GM19025 (cell line): Measurements from ENCODE around the gene FAM199X.

ENCODE experiments used
- ATAC-seq: cut with Tn5 transposase; IDR thresholded peaks from one replicate; pipeline ENCODE4 v1.9.1; 2021; ENCODE audit warnings: mild to moderate bottlenecking, low read depth, moderate library complexity; ENCODE audit not compliant: unreplicated experiment

FAM199X gene

DNA sequence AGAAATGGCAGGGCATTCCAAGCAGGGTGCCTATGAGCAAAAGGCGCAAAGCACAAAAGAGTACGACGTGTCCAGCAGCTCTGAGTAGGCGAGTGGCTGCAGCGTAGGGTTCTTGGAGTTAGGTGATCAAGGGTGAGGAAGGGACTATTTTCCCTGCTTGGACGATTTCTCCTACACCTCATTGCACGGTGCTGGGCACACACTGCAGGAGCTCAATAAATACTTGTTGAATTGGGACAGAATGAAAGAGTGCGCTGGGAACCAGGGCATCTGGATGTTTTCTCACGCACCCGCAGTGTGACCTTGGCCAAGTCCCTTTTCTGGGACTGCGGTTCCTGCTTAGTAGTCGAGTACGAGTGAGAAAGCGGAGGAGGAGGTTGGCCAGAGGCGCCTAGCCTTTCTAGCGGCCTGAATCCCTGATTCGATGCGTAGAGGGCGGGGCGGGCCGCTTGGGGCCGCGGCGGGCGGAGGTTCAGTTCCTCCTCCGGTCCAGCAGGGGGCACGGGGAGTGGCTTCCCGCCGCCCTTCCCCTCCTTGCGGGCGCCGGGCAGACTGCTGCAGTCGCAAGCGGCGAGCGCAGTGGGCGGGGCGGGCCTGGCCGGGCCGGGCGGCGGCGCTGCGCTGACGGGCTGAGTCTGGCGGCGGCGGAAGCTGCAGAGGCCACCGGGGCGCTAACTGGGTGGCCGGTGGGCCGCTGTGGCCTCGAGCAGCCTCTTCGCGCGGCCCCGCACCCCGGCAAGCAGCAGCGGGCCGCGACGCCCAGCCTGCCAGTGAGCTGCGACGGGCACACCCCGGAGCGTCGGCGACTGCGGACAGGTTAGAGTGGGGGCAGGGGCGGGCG is at the start of gene FAM199X:
TSS of gene FAM199X (plus strand) at position 560 of the 841 bp plus-strand sequence. CDS start 333 bp downstream, outside the sequence.
- ATAC-seq = peak; percentile 95

DNA sequence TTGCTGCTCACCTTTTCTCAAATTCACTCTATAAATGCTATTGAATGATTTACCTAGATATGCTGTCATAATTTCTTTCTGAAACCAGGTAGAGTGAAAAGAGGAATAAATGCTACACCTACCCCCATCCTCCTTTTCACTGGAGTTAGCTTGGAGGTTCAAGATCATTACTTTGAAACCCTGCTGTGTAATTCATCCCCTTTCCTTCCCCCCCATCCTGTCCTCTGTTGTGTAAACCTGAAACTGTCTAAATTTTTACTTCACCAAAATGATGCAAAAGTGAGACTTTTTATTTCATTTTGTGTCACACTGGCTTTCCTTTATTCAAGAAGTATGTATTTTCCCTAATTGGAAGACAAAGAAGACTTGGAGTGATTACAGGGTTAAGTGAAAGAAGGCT is 48.5 kb upstream of the FAM199X start:
- ATAC-seq = no peak

DNA sequence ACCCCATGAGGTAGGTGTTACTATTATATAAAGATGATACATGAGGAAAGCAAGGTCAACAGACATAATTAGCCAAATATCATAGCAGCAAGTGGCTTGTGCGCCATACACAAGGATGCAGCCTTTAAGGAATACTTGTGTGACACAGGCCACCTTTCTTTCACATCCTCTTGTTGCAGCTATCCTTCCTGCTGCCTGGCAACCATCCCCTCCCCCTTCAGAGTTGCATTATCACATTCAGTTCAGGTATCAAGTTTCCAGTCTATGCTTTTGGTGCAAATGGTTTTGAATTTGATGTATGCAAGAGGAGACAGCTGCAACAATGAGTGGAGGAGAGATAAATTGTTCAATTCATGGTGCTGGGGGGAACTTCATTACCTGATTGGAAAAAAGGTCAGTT is 47.5 kb upstream of the FAM199X start:
- no peak for ATAC-seq

DNA sequence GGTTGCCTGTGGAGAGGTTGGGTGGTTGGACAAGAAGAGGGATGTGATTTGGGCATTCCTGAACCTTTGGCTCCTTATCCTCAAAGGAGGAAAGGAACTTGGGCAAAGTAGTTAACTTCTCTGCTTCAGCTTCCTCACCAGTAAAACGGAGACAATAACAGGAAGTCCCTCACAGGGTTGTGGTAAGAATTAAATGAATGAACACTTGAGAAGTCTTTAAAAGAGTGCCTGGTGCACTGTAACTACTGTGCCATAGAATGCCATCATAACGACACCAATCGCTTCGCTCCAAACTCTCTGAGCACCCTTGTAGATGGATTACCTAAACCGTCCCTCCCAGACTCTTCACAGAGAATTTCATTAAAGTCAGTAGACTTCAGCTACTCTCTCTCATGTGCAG is 43.4 kb upstream of the FAM199X start:
- ATAC-seq = no peak

DNA sequence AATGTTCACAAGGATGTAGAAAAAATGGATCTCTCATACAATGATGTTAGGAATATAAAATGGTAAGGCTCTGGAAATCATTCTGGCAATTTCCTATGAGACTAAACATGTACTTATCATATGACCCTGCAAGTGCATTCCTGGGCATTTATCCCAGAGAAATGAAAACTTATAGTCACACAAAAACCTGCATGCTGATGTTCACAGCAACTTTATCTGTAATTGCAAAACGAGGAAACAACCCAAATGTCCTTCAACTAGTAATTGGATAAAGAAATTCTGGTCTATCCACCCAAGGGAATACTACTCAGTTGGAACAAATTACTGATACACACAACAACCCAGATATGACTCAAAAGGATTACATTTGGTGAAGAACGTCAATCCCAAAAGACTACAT is 39.4 kb upstream of the FAM199X start:
- ATAC-seq = no peak

DNA sequence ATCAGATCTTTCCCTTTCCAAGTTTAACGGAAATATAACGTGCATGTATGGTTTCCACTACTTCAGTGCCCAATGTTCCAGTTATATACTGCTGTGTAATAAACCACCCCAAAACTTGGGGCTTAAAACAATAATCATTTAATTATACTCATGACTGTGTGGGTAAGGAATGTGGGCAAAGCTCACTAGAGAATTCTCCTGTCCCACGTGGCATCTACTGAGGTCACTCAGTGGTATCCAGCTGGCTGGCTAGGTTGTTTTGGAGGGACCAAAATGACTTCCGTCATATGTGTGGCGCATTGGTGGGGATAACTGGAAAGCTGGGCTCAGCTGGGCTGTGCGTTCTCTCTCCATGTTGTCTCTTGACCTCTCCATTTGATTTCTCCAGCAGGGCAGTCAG is 35.4 kb upstream of the FAM199X start:
- no peak for ATAC-seq

DNA sequence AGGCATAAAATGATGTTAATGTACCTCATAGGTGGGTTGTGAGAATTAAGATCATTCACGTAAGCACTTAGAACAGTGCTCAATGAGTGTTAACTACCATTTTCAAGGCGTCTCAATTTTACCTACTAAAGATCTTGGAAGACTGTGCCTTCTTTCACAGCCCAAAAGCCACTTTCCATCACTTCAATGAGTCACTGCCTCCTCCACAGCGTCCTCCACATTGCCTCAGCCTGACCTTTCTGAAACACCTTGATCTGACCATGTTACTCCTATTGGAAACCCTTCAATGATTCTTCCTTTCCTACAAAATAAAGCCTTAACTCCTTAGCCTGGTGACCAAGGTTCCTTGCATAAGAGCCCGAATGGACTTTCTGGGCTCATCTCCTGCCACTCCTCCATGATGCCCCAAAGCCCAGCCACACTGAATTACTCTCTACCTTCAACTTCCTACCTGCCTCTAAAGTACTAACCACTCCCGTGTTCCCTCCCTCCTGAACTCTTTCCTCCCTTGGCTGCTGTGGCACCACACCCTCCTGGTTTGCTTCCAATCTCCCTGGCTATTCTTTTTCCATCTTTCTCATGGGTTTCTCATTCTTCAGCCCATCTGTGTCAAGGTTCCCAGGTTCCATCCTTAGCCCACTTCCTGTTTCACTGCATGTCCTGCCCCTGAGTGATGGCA is 31.5 kb upstream of the FAM199X start:
- no peak for ATAC-seq

DNA sequence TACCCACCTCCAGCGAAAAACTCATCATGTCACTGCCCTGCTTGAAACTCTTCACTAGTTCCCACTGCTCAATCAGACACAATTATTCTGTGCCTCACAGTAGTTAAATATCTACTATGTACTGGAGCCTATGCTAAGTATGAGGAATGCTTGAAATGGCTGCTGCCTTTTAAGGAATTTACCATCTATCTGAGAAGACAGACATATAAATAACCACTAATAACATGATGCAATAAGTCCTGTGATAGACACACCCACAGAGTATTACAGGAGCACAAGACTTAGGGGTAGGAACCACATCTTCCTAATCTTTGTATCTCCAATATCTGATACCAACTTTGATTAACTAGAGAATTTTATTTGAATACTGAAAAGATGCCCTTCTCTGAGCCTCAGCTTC is 30.6 kb upstream of the FAM199X start:
- ATAC-seq = no peak

DNA sequence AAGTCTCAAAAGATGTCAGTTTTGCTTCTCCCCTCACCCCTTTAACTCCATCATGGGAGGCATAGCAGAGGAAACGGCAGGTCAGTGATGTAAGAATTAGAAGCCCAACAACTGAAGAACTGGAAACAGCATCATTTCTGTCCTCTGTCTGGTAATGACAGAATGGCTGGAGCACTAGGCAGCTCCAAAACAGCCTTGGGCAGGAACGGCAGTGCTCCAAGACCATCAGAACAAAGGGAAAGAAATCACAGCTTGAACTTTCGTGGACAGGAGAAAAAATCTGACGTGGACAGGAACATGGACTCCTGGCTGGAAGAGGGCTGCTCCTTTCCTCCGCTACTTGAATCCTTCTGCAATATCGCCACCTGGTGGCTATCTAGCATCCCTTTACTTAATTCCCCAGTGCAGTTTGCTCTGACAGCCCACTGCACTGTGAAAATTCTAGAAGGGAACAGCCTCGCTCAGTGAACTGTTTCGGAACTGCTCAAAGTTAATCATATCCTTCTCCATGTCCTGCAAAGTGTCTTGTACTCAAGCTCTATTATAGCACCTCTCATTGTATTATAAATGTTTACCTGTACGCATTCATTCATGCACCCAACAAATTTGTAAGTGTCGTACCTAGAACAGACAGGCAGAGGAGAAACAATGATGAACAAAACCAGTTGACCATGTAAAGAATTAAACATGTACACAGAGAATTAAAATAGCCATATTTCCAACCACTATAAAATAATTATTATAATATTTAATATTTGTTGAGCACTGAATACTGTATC is 29.8 kb upstream of the FAM199X start:
- peak; percentile 74 for ATAC-seq

DNA sequence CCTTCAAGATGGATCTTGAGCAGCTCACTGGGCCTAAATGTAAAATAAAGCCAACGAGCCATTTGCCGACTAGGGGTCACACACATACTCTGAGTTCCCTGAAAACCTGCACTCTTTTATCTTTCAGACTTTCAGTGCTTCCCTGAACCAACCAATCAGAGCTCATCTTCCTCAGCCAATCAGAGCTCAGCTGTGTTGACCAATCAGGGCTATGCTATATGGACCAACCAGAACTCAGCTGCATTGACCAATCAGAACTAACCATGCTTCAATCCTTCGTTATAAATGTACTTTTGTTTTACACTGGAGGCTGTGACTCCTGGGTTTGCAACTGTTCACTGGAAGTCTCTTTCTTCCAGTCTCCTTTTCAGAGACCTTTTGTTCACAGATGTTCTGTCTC is 28.8 kb upstream of the FAM199X start:
- ATAC-seq = no peak

DNA sequence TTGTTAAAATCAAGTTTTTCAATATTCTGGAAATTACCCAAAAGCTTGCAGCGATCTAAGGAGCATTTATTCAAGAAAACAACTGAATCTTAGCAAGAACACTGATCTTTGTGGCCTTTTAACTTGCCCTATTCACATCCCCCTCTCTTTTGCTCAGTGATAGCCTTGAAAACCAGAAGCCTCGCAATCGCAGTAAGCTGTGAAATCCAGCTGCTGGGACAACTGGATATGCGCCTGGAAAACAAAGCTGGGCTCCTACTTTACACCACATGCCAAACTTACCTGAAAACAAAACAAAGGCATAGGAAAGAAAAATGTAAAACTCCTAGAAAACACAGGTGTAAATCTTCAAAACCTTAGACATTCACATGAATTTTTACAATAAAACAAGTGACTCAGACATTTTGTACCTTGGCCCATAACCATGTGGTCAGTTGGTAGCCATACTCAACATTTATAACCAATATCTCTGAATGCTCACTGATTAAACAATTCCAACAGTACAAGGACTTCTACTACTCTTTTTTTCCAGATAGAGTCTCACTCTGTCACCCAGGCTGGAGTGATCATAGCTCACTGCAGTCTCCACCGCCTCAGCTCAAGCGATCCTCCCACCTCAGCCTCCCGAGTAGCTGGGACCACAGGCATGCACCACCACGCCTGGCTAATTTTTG is 25.0 kb upstream of the FAM199X start:
- no peak for ATAC-seq

DNA sequence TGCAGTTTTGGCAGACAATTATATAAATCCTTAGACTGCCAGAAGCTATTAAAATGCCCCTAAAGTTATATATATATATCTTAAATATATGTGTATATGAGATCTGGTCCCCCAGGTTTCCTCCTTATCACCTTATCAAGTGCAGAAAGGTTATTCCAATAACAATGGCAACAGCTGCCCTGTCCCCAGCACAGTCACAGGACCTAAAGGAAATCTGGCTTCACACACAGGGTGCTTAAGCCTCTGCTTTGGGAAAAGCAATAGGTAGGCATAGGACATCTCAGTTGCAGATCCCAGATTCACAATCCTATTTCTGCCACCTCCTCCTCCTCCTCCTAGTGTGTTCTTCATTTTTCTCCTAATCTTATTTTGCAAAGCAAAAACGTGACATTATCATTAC is 15.2 kb upstream of the FAM199X start:
- no peak for ATAC-seq

DNA sequence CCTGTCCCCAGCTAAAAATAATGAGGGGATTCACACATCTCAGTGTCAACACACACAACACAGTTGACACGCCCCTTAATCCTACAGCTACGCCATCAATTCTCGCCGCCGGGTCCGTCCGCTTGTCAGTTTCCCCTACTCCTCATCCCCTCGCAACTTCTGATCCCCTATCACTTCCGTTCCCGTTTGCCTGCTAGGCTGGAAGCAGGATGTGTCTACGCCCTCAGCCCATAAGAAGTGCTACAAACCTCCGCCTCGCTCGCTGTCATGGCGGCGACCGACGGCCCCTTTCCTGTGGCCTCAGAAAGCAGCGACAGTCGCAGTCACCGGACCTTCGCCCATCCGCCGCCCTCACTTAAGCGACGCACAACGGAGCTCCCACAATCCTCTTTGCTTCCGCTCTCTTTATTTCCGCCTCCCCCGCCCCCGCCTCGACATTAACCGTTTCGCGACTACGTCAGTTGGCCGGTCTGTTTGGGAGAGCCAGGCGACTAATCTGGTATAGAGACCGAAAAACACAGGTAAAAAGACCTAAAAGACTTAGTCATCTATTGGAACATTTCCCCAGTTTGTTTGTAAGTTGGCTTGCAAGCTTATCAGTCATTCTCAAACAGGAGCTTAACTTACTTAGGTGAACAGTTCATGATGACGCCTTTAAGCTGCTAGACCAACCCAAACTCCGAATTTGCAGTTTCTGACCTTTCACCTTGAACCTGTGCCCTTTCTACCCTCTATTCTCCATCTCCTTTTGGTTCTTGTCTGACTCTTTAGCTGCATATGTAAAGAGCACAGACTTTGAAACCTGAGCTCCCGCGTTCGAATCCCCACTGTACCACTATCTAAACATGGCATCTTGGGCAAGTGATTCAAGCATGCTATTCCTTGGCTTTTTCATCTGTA is 9.4 kb upstream of the FAM199X start, which contains the start of gene SLC25A53:
TSS of gene SLC25A53 (minus strand) at position 380 of the 900 bp plus-strand sequence. CDS start 51,752 bp downstream, outside the sequence.
- peak; percentile 93 for ATAC-seq

DNA sequence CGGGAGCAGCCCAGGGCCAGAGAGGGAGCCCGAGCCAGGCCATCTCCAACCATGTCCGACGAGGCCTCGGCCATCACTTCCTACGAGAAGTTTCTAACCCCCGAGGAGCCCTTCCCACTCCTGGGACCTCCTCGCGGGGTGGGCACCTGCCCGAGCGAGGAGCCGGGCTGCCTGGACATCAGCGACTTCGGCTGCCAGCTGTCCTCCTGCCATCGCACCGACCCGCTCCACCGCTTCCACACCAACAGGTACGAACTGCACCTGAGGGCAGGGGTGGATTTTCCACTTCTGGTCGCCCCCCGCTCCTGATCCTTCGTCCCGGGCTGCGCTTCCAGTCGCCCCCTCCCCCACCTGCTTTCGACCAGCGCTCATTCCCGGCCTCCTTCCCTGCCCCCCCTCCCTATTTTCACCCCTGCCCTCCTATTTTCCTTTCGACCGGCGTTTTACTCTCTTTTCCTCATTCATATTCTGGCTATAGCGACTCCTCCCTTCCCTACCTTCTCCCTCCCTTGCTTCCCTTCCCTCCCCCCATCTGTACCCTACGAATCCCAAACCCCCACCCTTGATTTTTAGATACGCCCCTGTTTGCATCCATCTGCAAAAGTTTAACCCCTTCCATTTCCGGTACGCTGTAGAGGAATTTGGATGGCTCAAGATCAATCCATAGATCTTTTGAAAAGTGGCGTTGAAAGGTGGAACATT is 633 bp downstream of the FAM199X start:
- no peak for ATAC-seq

DNA sequence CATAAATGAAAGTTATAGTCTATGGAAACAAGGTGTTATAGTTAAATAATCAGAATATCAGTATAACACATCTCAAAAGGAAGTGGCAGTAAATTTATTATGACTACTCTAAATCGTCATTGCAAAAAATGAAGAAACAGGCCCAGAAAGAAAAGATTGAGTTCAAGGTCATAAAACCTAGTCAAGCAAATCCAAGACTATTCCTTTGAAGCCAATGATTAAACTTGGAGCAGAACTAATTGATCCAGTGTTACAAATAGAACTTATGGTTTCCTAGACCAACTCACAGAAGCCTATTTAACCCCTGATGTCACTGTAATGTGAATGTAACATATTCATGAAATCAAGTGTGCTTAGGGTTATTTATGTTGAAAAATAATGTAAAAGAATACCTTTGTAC is 1.9 kb downstream of the FAM199X start:
- ATAC-seq = no peak

DNA sequence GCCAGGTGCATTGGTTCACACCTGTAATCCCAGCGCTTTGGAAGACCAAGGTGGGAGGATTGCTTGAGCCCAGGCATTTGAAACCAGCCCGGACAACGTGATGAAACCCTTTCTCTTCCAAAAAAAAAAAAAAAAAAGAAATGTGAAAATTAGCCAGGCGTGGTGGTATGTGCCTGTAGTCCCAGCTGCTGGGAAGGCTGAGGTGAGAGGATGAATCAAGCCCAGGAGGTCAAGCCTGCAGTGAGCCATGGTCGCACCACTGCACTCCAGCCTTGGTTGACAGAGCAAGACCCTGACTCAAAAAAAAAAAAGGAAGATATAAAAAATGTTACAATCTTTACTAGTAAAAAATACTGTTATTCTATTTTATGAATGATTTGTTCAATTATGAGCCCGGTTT is 5.9 kb downstream of the FAM199X start:
- no peak for ATAC-seq

DNA sequence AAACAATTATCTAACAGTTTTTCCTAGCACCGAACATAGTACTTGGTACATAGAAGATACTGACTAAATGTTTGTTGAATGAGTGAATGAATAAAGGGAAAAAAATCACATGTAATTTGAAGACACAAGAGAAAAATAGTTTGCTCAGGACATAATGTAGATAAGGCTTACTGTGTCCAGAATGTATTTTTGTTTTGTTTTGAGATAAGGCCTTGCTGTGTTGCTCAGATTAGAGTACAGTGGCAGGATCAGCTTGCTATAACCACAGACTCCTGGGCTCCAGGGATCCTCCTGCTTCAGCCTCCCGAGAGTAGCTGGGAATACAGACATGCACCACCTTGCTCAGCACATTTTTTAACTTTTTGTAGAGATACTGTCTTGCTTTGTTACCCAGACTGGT is 6.5 kb downstream of the FAM199X start:
- no peak for ATAC-seq

DNA sequence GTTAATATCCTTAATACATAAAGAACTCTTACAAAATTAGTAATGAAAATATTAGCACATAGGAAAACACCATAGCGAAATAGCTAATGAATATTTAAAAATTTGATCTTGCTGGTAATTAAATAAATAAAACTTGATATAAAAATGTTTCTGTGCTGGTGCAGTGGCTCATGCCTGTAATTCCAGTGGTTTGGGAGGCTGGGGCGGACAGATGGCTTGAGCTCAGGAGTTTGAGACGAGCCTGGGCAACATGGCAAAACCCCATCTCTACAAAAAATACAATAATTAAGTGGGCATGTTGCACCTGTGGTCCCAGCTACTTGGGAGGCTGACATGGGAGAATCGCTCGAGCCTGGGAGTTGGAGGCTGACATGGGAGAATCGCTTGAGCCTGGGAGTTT is 7.6 kb downstream of the FAM199X start:
- ATAC-seq = no peak

DNA sequence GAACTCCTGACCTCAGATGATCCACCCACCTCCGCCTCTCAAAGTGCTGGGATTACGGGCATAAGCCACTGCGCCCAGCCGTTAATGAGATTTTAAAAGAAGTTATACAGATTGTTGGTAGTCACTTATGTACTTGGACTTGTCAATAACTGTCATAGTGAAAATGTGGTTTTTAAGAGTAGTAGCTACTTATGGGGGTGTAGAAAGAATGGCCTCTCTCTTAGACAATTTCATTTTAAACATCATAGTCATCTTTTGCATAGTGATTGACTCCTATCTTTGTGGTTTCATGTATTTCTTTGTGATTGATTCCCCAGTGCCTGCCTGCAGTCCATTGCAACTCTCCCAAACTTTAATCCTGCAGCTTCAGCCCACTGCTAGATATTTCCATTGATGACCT is 17.4 kb downstream of the FAM199X start:
- ATAC-seq = no peak
